IMR-90 (cell line): ENCODE data around the gene MOCS1. TPM values are rescaled to one million over a fixed set of nuclear protein-coding genes. Genes with fewer than 3 reads are reported as not detected.
A peak's percentile ranks its signal among the peaks of the same experiment; 100 is the strongest.

Experiments
- ATAC-seq: fragments of 200-7000 bp; cut with Tn5 transposase; 2 replicates; pipeline ENCODE4 v1.9.1; 2020; ENCODE audit warnings: low read depth, mild to moderate bottlenecking, moderate library complexity
- BruUV-seq: library from RNA; stranded (reverse); fragments of 400-500 nt; replicated peaks from 2 replicates; lab custom pipeline; 2021; lab: Mats Ljungman, UMichigan
- CTCF ChIA-PET: fragments of 300-600 bp; formaldehyde crosslinking; extraction: SDS; loops from one replicate; lab custom pipeline; 2021; ENCODE audit warnings: antibody characterized with exemption; lab: Yijun Ruan, JAX
- POLR2A ChIA-PET: fragments of 300-600 bp; sonication (Branson Sonifier 250); formaldehyde crosslinking; loops from one replicate; lab custom pipeline; 2022; ENCODE audit warnings: antibody characterized with exemption; ENCODE audit not compliant: unreplicated experiment; lab: Charles Lee
- DNase-seq: peaks from one replicate; pipeline ENCODE4 v3.0.0; 2013
- H2AFZ ChIP-seq: replicated peaks from 2 replicates; pipeline ENCODE3; 2013; ENCODE audit warnings: low read length, mild to moderate bottlenecking; ENCODE audit not compliant: poor library complexity
- H2AK5ac ChIP-seq: 2 replicates; pipeline ENCODE4 v1.6.1; 2013; ENCODE audit warnings: low read depth, low read length, inconsistent platforms
- H2AK9ac ChIP-seq: replicated peaks from 2 replicates; pipeline ENCODE3; 2013; ENCODE audit warnings: mild to moderate bottlenecking, low read depth, low read length, moderate library complexity; ENCODE audit not compliant: poor library complexity
- H2BK120ac ChIP-seq: 2 replicates; pipeline ENCODE4 v1.6.1; 2013; ENCODE audit warnings: low read depth, low read length, inconsistent platforms
- H2BK15ac ChIP-seq: 3 replicates; pipeline ENCODE4 v1.6.1; 2013; ENCODE audit warnings: low read depth, low read length, inconsistent platforms
- H2BK20ac ChIP-seq: 2 replicates; pipeline ENCODE4 v1.6.1; 2013; ENCODE audit warnings: low read depth, mild to moderate bottlenecking, inconsistent platforms, low read length, moderate library complexity
- H2BK5ac ChIP-seq: 2 replicates; pipeline ENCODE4 v1.6.1; 2013; ENCODE audit warnings: mild to moderate bottlenecking, low read depth, low read length, inconsistent platforms; ENCODE audit not compliant: poor library complexity, severe bottlenecking
- H3K14ac ChIP-seq: replicated peaks from 2 replicates; pipeline ENCODE4 v1.6.1; 2013; ENCODE audit warnings: low read depth, low read length, inconsistent platforms
- H3K18ac ChIP-seq: 2 replicates; pipeline ENCODE4 v1.6.1; 2013; ENCODE audit warnings: low read depth, low read length, control low read depth
- H3K23ac ChIP-seq: 2 replicates; pipeline ENCODE4 v1.6.1; 2013; ENCODE audit warnings: low read depth, low read length, inconsistent platforms
- H3K27ac ChIP-seq: 2 replicates; pipeline ENCODE4 v1.5.1; 2013; ENCODE audit warnings: mild to moderate bottlenecking, control low read depth, low read length; ENCODE audit not compliant: insufficient read depth
- H3K27me3 ChIP-seq: 2 replicates; pipeline ENCODE4 v1.6.1; 2013; ENCODE audit warnings: low read length; ENCODE audit not compliant: control insufficient read depth, insufficient read depth
- H3K36me3 ChIP-seq: 2 replicates; pipeline ENCODE4 v1.6.1; 2013; ENCODE audit warnings: low read length, mixed read lengths; ENCODE audit not compliant: control insufficient read depth, insufficient read depth
- H3K4ac ChIP-seq: 2 replicates; pipeline ENCODE4 v1.6.1; 2013; ENCODE audit warnings: low read depth, low read length, inconsistent platforms
- H3K4me1 ChIP-seq: 2 replicates; pipeline ENCODE4 v1.6.1; 2013; ENCODE audit warnings: low read length, mixed read lengths; ENCODE audit not compliant: control insufficient read depth, insufficient read depth
- H3K4me2 ChIP-seq: 2 replicates; pipeline ENCODE4 v1.6.1; 2013; ENCODE audit warnings: low read depth, mild to moderate bottlenecking, control low read depth, low read length, moderate library complexity
- H3K4me3 ChIP-seq: 2 replicates; pipeline ENCODE4 v1.5.1; 2013; ENCODE audit warnings: low read depth, mild to moderate bottlenecking, control low read depth, low read length, moderate library complexity; ENCODE audit not compliant: insufficient read depth
- H3K56ac ChIP-seq: 2 replicates; pipeline ENCODE4 v1.6.1; 2013; ENCODE audit warnings: low read length, inconsistent platforms; ENCODE audit not compliant: insufficient read depth; ENCODE audit errors: extremely low read depth
- H3K79me1 ChIP-seq, 2 experiments: 2 replicates each; pipeline ENCODE4 v1.6.1; 2013; ENCODE audit warnings: low read length in 2 of 2, inconsistent platforms in 1 of 2, low read depth in 1 of 2
- H3K9ac ChIP-seq: 2 replicates; pipeline ENCODE4 v1.6.1; 2013; ENCODE audit warnings: low read depth, low read length, control low read depth
- H3K9me1 ChIP-seq: 2 replicates; pipeline ENCODE4 v1.6.1; 2013; ENCODE audit warnings: low read length, inconsistent platforms; ENCODE audit not compliant: insufficient read depth
- H3K9me3 ChIP-seq: 2 replicates; pipeline ENCODE4 v1.6.1; 2013; ENCODE audit warnings: low read length; ENCODE audit not compliant: control insufficient read depth, insufficient read depth
- H4K20me1 ChIP-seq: 2 replicates; pipeline ENCODE4 v1.6.1; 2013; ENCODE audit warnings: low read length, inconsistent platforms; ENCODE audit not compliant: insufficient read depth
- H4K5ac ChIP-seq: 2 replicates; pipeline ENCODE4 v1.6.1; 2013; ENCODE audit warnings: mild to moderate bottlenecking, low read depth, low read length, control low read depth
- H4K8ac ChIP-seq, 2 experiments: 2 replicates each; pipeline ENCODE4 v1.6.1; 2013; ENCODE audit warnings: low read depth in 2 of 2, low read length in 2 of 2, control low read depth in 1 of 2, inconsistent platforms in 1 of 2
- H4K91ac ChIP-seq: 2 replicates; pipeline ENCODE4 v1.6.1; 2013; ENCODE audit warnings: low read depth, low read length, inconsistent platforms; ENCODE audit not compliant: insufficient read depth
- BHLHE40 ChIP-seq: fragments of 150-350 bp; IDR thresholded peaks from 2 replicates; pipeline ENCODE4 v1.6.1; 2016; ENCODE audit warnings: mild to moderate bottlenecking, low read depth, low read length
- CEBPB ChIP-seq: IDR thresholded peaks from 2 replicates; pipeline ENCODE4 v1.6.1; 2012; ENCODE audit warnings: low read depth, low read length, improper control_type of control experiment
- CHD1 ChIP-seq: IDR thresholded peaks from 2 replicates; pipeline ENCODE4 v1.6.1; 2012; ENCODE audit warnings: low read depth, low read length, improper control_type of control experiment
- ELK1 ChIP-seq: fragments of 150-350 bp; IDR thresholded peaks from 2 replicates; pipeline ENCODE4 v1.6.1; 2016; ENCODE audit warnings: low read depth, mild to moderate bottlenecking, low read length, moderate library complexity, borderline replicate concordance
- FOS ChIP-seq: fragments of 150-350 bp; IDR thresholded peaks from 2 replicates; pipeline ENCODE4 v1.6.1; 2016; ENCODE audit warnings: low read depth, low read length
- MAZ ChIP-seq: IDR thresholded peaks from 2 replicates; pipeline ENCODE4 v1.6.1; 2012; ENCODE audit warnings: low read depth, mild to moderate bottlenecking, low read length, improper control_type of control experiment, moderate library complexity, borderline replicate concordance
- MXI1 ChIP-seq: IDR thresholded peaks from 2 replicates; pipeline ENCODE4 v1.6.1; 2012; ENCODE audit warnings: low read depth, mild to moderate bottlenecking, low read length, moderate library complexity, borderline replicate concordance
- NFE2L2 ChIP-seq: fragments of 150-350 bp; IDR thresholded peaks from 2 replicates; pipeline ENCODE4 v1.6.1; 2016; ENCODE audit warnings: low read depth, mild to moderate bottlenecking, low read length
- POLR2A ChIP-seq: IDR thresholded peaks from 2 replicates; pipeline ENCODE4 v1.6.1; 2012; ENCODE audit warnings: mild to moderate bottlenecking, low read depth, low read length
- RAD21 ChIP-seq: IDR thresholded peaks from 2 replicates; pipeline ENCODE4 v1.6.1; 2012; ENCODE audit warnings: low read length, improper control_type of control experiment
- RCOR1 ChIP-seq: IDR thresholded peaks from 2 replicates; pipeline ENCODE4 v1.6.1; 2012; ENCODE audit warnings: mild to moderate bottlenecking, low read length, improper control_type of control experiment; ENCODE audit not compliant: insufficient replicate concordance
- RFX5 ChIP-seq: IDR thresholded peaks from 2 replicates; pipeline ENCODE4 v1.8.0; 2012; ENCODE audit warnings: low read depth, mild to moderate bottlenecking, low read length, moderate library complexity
- SMC3 ChIP-seq: fragments of 150-350 bp; IDR thresholded peaks from 2 replicates; pipeline ENCODE4 v1.6.1; 2016; ENCODE audit warnings: low read depth, mild to moderate bottlenecking, antibody characterized with exemption, low read length, moderate library complexity
- WGBS, 2 experiments: methylation state at CpG; one replicate each; pipeline versions ENCODE4 v1.1.5 to v1.1.7; 2013; ENCODE audit warnings: missing lambda C conversion rate in 2 of 2; ENCODE audit not compliant: insufficient read length in 1 of 2; ENCODE audit errors: extremely low coverage in 2 of 2; 5-methylcytosine and 5-hydroxymethylcytosine counted together
- dilution Hi-C: fragments of 300-500 bp; cut with HindIII; formaldehyde crosslinking; loops from one replicate; pipeline ENCODE4 v1.14.3; 2018; ENCODE audit warnings: low sequenced_read_pairs; ENCODE audit not compliant: unreplicated experiment
- in situ Hi-C: fragments of 300-500 bp; cut with MboI; formaldehyde crosslinking; loops from 3 replicates; pipeline ENCODE4 v1.14.3; 2019; ENCODE audit warnings: low sequenced_read_pairs, inconsistent platforms, mixed read lengths
- intact Hi-C: fragments of 100-400 bp; cut with micrococcal nuclease; formaldehyde crosslinking; loops from 2 replicates; pipeline ENCODE4 v1.10.0; 2022
- polyA plus RNA-seq, 3 experiments: library from polyadenylated mRNA; depleted of rRNA; stranded (reverse); fragments of >200 nt; gene quantifications; 2 replicates each; pipeline ENCODE4 v1.2.3, GENCODE V29; 2012; ENCODE audit warnings: low replicate concordance in 1 of 3
- total RNA-seq: library from RNA; depleted of rRNA; stranded (reverse); fragments of >200 nt; gene quantifications from 2 replicates; pipeline ENCODE4 v1.2.3, GENCODE V29; 2012
- TF ChIP-seq, protein P1 (sequence below): conservative IDR thresholded peaks from 2 replicates; pipeline ENCODE4 v1.5.1; 2012; ENCODE audit warnings: mild to moderate bottlenecking, low read depth, low read length, improper control_type of control experiment
- TF ChIP-seq, protein P2 (sequence below): fragments of 150-350 bp; IDR thresholded peaks from 2 replicates; pipeline ENCODE4 v1.6.1; 2017; ENCODE audit warnings: mild to moderate bottlenecking, antibody characterized with exemption, low read length, low read depth

The MOCS1 gene
- total and polyA plus RNA-seq, 2 of the 4 experiments (the other 2 are of a cell fraction): 5.5 to 9.5 TPM

DNA sequence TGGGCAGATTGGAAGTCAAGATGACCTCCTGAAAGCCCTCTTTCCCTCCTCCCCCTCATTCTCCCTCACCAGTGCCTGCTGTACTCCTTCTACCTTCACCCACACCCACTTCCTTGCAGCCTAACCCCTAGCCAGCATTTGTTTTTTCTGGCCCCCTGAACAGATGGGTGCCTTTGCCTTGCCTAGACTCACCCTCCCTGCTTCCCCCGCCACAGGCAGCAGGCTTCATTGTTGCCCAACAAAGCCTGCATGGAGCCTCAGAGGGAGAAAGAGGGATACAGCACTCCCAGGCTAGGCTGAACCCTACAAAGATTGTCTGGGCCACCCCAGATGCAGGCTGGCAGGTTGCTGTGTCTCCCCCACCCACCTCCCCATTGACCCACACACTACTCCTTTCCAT, 2.7 kb downstream of the MOCS1 start:
- no peak overlapping the region for H3K23ac ChIP-seq
- no peak overlapping the region for H4K8ac ChIP-seq
- no peak overlapping the region for H3K14ac ChIP-seq
- H2BK120ac ChIP-seq: no peak overlapping the region
- H2BK15ac ChIP-seq: no peak overlapping the region
- H3K4me2 ChIP-seq: no peak overlapping the region; the same call in 1 of the 2 replicates
- H4K20me1 ChIP-seq: no peaks in the 10 kb centered on the region
- H2AK9ac ChIP-seq: peak overlapping the region; percentile 34
- H3K9me1 ChIP-seq: peaks cover 6% of the 10 kb centered on the region
- H3K9ac ChIP-seq: no peak overlapping the region
- no peak overlapping the region for H3K27ac ChIP-seq
- TF ChIP-seq SMC3 (no peak), POLR2A (no peak), CEBPB (no peak), RCOR1 (no peak), RFX5 (no peak), NFE2L2 (no peak), ELK1 (no peak), FOS (no peak), MXI1 (no peak), RAD21 (no peak), BHLHE40 (no peak), CHD1 (no peak), MAZ (no peak)
- TF ChIP-seq, protein P1, sequence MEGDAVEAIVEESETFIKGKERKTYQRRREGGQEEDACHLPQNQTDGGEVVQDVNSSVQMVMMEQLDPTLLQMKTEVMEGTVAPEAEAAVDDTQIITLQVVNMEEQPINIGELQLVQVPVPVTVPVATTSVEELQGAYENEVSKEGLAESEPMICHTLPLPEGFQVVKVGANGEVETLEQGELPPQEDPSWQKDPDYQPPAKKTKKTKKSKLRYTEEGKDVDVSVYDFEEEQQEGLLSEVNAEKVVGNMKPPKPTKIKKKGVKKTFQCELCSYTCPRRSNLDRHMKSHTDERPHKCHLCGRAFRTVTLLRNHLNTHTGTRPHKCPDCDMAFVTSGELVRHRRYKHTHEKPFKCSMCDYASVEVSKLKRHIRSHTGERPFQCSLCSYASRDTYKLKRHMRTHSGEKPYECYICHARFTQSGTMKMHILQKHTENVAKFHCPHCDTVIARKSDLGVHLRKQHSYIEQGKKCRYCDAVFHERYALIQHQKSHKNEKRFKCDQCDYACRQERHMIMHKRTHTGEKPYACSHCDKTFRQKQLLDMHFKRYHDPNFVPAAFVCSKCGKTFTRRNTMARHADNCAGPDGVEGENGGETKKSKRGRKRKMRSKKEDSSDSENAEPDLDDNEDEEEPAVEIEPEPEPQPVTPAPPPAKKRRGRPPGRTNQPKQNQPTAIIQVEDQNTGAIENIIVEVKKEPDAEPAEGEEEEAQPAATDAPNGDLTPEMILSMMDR: no peak
- TF ChIP-seq, protein P2, sequence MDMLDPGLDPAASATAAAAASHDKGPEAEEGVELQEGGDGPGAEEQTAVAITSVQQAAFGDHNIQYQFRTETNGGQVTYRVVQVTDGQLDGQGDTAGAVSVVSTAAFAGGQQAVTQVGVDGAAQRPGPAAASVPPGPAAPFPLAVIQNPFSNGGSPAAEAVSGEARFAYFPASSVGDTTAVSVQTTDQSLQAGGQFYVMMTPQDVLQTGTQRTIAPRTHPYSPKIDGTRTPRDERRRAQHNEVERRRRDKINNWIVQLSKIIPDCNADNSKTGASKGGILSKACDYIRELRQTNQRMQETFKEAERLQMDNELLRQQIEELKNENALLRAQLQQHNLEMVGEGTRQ: no peak
- H3K27me3 ChIP-seq: no peaks in the 10 kb centered on the region
- H3K56ac ChIP-seq: no peak overlapping the region
- H3K79me1 ChIP-seq: peaks cover 25 to 35% of the 10 kb centered on the region in 2 experiments; a peak in 3 of 4 replicates
- H2BK5ac ChIP-seq: no peak overlapping the region
- H4K91ac ChIP-seq: no peak overlapping the region
- no peaks in the 10 kb centered on the region for H3K9me3 ChIP-seq
- 0 out of 2 replicates have a peak overlapping the region, but pooled peaks have one; percentile 10 for H2AK5ac ChIP-seq
- ATAC-seq: no peak
- H4K5ac ChIP-seq: no peak overlapping the region
- H2BK20ac ChIP-seq: no peak overlapping the region
- no peak for DNase-seq
- CTCF ChIA-PET: interaction anchor here (0.6 kb wide), 1 partner anchor 12 kb away, joined by 3 read pairs; no protein-coding TSS in a partner anchor
- dilution Hi-C loops: no loop called here
- no peaks in the 10 kb centered on the region for H3K36me3 ChIP-seq
- no peak overlapping the region for H2AFZ ChIP-seq
- H3K4me1 ChIP-seq: peaks cover 22% of the 10 kb centered on the region
- in situ Hi-C loops: no loop called here
- no CpG with 5 or more reads among the region's 1 CpG for WGBS, 2 experiments
- no peak overlapping the region for H3K18ac ChIP-seq
- no TSS peak for BruUV-seq
- intact Hi-C loops: no loop called here
- POLR2A ChIA-PET: no interaction called here
- no peak overlapping the region for H3K4me3 ChIP-seq
- peak overlapping the region; percentile 11; the same call in 1 of the 2 replicates for H3K4ac ChIP-seq
